K562 (cell line): ENCODE data around the gene RPL10A. TPM values are rescaled to one million over a fixed set of nuclear protein-coding genes. Genes with fewer than 3 reads are reported as not detected.

Experiments
- ATAC-seq: fragments of 200-7000 bp; cut with Tn5 transposase; 3 replicates; pipeline ENCODE4 v1.9.1; 2020; ENCODE audit warnings: moderate library complexity
- BruUV-seq: library from RNA; stranded (reverse); fragments of 400-500 nt; replicated peaks from 2 replicates; lab custom pipeline; 2021; lab: Mats Ljungman, UMichigan
- CTCF ChIA-PET: fragments of 300-600 bp; formaldehyde crosslinking; extraction: SDS; loops from one replicate; lab custom pipeline; 2021; ENCODE audit warnings: low intra/inter-chr PET ratio; lab: Yijun Ruan, JAX
- POLR2A ChIA-PET: fragments of 300-600, 350-650 bp; sonication (Branson Sonifier 250); formaldehyde crosslinking; extraction: SDS; loops from one replicate; lab custom pipeline; 2021; ENCODE audit warnings: antibody characterized with exemption, inconsistent platforms; lab: Yijun Ruan, JAX
- DNase-seq, 4 experiments: peaks; one replicate each; pipeline versions ENCODE4 v3.0.0 to v3.0.0-alpha.2; 2011 to 2018; ENCODE audit warnings: low spot score in 3 of 4, mixed read lengths in 3 of 4; ENCODE audit errors: extremely low read depth in 1 of 4
- FAIRE-seq: peaks from 2 replicates; lab custom pipeline; 2011; peaks lifted over from hg19 to GRCh38; lab: Jason Lieb, UNC
- H2AFZ ChIP-seq: 2 replicates; pipeline ENCODE4 v1.6.0; 2011; ENCODE audit warnings: low read depth, low read length, control low read depth, inconsistent platforms
- H3K27ac ChIP-seq: fragments of 200-600 bp; 3 replicates; pipeline ENCODE4 v1.8.0; 2011; ENCODE audit warnings: low read depth, mild to moderate bottlenecking, control low read depth, inconsistent platforms, low read length, moderate library complexity, mixed read lengths; ENCODE audit errors: extremely low read depth
- H3K27me3 ChIP-seq, 2 experiments: fragments of 300-600 bp in 1 of 2; 2 replicates in 1 of 2; 3 replicates in 1 of 2; pipeline versions ENCODE4 v1.6.0 to v1.8.0; 2011; ENCODE audit warnings: inconsistent platforms in 2 of 2, low read length in 2 of 2, mild to moderate bottlenecking in 1 of 2, mixed read lengths in 1 of 2, moderate library complexity in 1 of 2; ENCODE audit not compliant: control insufficient read depth in 2 of 2, insufficient read depth in 2 of 2
- H3K36me3 ChIP-seq: fragments of 300-600 bp; 3 replicates; pipeline ENCODE4 v1.8.0; 2011; ENCODE audit warnings: mild to moderate bottlenecking, low read length, inconsistent platforms; ENCODE audit not compliant: control insufficient read depth, insufficient read depth
- H3K4me1 ChIP-seq, 2 experiments: fragments of 200-600 bp in 1 of 2; replicated peaks in 1 of 2; 2 replicates in 1 of 2; 3 replicates in 1 of 2; pipeline versions ENCODE4 v1.5.1 to v1.8.0; 2011; ENCODE audit warnings: inconsistent platforms in 2 of 2, low read length in 2 of 2, mild to moderate bottlenecking in 1 of 2, mixed read lengths in 1 of 2, moderate library complexity in 1 of 2; ENCODE audit not compliant: control insufficient read depth in 2 of 2, insufficient read depth in 2 of 2
- H3K4me2 ChIP-seq: 2 replicates; pipeline ENCODE4 v1.6.1; 2011; ENCODE audit warnings: low read length, control low read depth, inconsistent platforms, mixed read lengths; ENCODE audit not compliant: insufficient read depth
- H3K4me3 ChIP-seq: fragments of 200-600 bp; sonication (generic), shearing (Covaris generic); 2 replicates; pipeline ENCODE4 v1.5.1; 2016; ENCODE audit warnings: control low read depth, inconsistent platforms
- H3K79me2 ChIP-seq: fragments of 200-600 bp; 3 replicates; pipeline ENCODE4 v1.8.0; 2011; ENCODE audit warnings: low read length, inconsistent platforms; ENCODE audit not compliant: control insufficient read depth, insufficient read depth
- H3K9ac ChIP-seq, 2 experiments: 2 replicates each; pipeline versions ENCODE4 v1.6.0 to v1.6.1; 2011; ENCODE audit warnings: low read depth in 2 of 2, low read length in 2 of 2, control low read depth in 1 of 2, inconsistent platforms in 1 of 2, mild to moderate bottlenecking in 1 of 2, mixed read lengths in 1 of 2; ENCODE audit not compliant: insufficient read depth in 1 of 2
- H3K9me1 ChIP-seq: one replicate; pipeline ENCODE4 v1.6.0; 2011; ENCODE audit warnings: inconsistent platforms, mild to moderate bottlenecking, low read length, moderate library complexity; ENCODE audit not compliant: control insufficient read depth, insufficient read depth
- H3K9me3 ChIP-seq: replicated peaks from 2 replicates; pipeline ENCODE4 v1.5.1; 2011; ENCODE audit warnings: low read depth, low read length, inconsistent platforms; ENCODE audit not compliant: control insufficient read depth, insufficient read depth
- H4K20me1 ChIP-seq: replicated peaks from 2 replicates; pipeline ENCODE4 v1.6.1; 2011; ENCODE audit warnings: low read length, inconsistent platforms, mixed read lengths; ENCODE audit not compliant: control insufficient read depth, insufficient read depth
- ATF7 ChIP-seq: fragments of 450-650 bp; IDR thresholded peaks from 2 replicates; pipeline ENCODE4 v1.7.1; 2014; ENCODE audit warnings: mild to moderate bottlenecking, moderate library complexity
- ETV5 ChIP-seq: sonication (generic); formaldehyde crosslinking; IDR thresholded peaks from 2 replicates; pipeline ENCODE4 v1.4.0; 2020; ENCODE audit warnings: low read depth, mild to moderate bottlenecking, missing genetic modification reagents
- FOXK1 ChIP-seq: sonication (generic); formaldehyde crosslinking; IDR thresholded peaks from 2 replicates; pipeline ENCODE4 v1.8.0; 2022; ENCODE audit warnings: missing genetic modification reagents, mild to moderate bottlenecking, borderline replicate concordance
- KDM5B ChIP-seq: fragments of 200-600 bp; sonication (generic); IDR thresholded peaks from 2 replicates; pipeline ENCODE4 v1.6.1; 2012; ENCODE audit warnings: low read depth, mild to moderate bottlenecking, moderate library complexity, low read length, control low read depth, inconsistent platforms; ENCODE audit not compliant: insufficient replicate concordance
- POLR2A ChIP-seq: fragments of 450-650 bp; conservative IDR thresholded peaks from 2 replicates; pipeline ENCODE4 v1.6.1; 2016
- RUNX1 ChIP-seq: sonication (generic); IDR thresholded peaks from 2 replicates; pipeline ENCODE4 v1.6.1; 2016; ENCODE audit warnings: antibody characterized with exemption, low read depth
- TAL1 ChIP-seq: fragments of 450-650 bp; IDR thresholded peaks from 2 replicates; pipeline ENCODE4 v1.6.1; 2016; ENCODE audit warnings: mild to moderate bottlenecking
- TFAP4 ChIP-seq: sonication (generic); formaldehyde crosslinking; IDR thresholded peaks from 2 replicates; pipeline ENCODE4 v1.8.0; 2022; ENCODE audit warnings: missing genetic modification reagents, mild to moderate bottlenecking, moderate library complexity, borderline replicate concordance
- ZBTB7A ChIP-seq: IDR thresholded peaks from 2 replicates; pipeline ENCODE4 v1.6.1; 2011; ENCODE audit warnings: low read depth, mild to moderate bottlenecking, low read length, moderate library complexity, borderline replicate concordance; ENCODE audit not compliant: control insufficient read depth
- WGBS: fragments of 100-300 bp; shearing (Covaris generic); methylation state at CpG from one replicate; pipeline ENCODE4 v1.1.6; 2016; ENCODE audit warnings: low coverage, mixed read lengths; ENCODE audit not compliant: insufficient coverage; ENCODE audit errors: missing lambda C conversion rate; 5-methylcytosine and 5-hydroxymethylcytosine counted together
- in situ Hi-C: fragments of 300-500 bp; cut with MboI; formaldehyde crosslinking; loops from 4 replicates; pipeline ENCODE4 v1.15.0; 2018; ENCODE audit warnings: inconsistent platforms, mixed read lengths
- intact Hi-C: fragments of 100-400 bp; cut with micrococcal nuclease; formaldehyde crosslinking; loops from 2 replicates; pipeline ENCODE4 v1.14.2; 2022
- polyA plus RNA-seq, 8 experiments: library from polyadenylated mRNA; depleted of rRNA in 4 of 8; stranded (reverse) in 5 of 8; unstranded in 3 of 8; fragments of >200 nt; fragmentation: Nextera tagmentation in 2 of 8; fragmentation: Illumina TruSeq in 1 of 8; extraction: Ambion mirVana in 2 of 8; extraction: Trizol in 1 of 8; gene quantifications; 2 replicates each; pipeline versions ENCODE4 v1.2.1 to v1.2.3, GENCODE V29; 2011 to 2014; ENCODE audit warnings: inconsistent platforms in 1 of 8, missing spikeins in 1 of 8
- total RNA-seq, 7 experiments: library from RNA; depleted of rRNA in 6 of 7; stranded (reverse); fragments of >200 nt in 6 of 7; fragmentation: Illumina TruSeq in 2 of 7; extraction: Trizol in 2 of 7; gene quantifications; 2 replicates each; pipeline versions ENCODE4 v1.2.1 to v1.2.3, GENCODE V29; 2011 to 2021; ENCODE audit warnings: low replicate concordance in 1 of 7

The RPL10A gene
- total and polyA plus RNA-seq, 9 of the 15 experiments (the other 6 are each of a cell fraction or from before 2014, with no cell fraction given), result 1,589 to 3,237 (median 2,116) TPM

- no peak overlapping the region for H3K27ac ChIP-seq
- peak overlapping the region; percentile 69 for H3K4me3 ChIP-seq
- ATAC-seq (no peak), DNase-seq (no peak), FAIRE-seq (no peak)
- H3K4me1 ChIP-seq, result peaks cover 43 to 65% of the 10 kb centered on the region in 2 experiments
- ChIA-PET POLR2A (interaction anchor here (0.7 to 3.5 kb wide), 6 partner anchors 13 to 208 kb away, joined by 3 to 50 read pairs (median 4); partner anchors contain the start of gene RPL10A), CTCF (interaction anchor here (0.6 kb wide), 1 partner anchor 154 kb away, joined by 3 read pairs; no protein-coding TSS in a partner anchor)
- peaks cover 24% of the 10 kb centered on the region; the same call in 1 of the 2 replicates for H4K20me1 ChIP-seq
- TF ChIP-seq TAL1, result no peak
- no peak for TF ChIP-seq ATF7
- TF ChIP-seq RUNX1, result no peak
- 0 out of 2 replicates have a peak, but pooled peaks have one; percentile 30 for TF ChIP-seq ETV5 (CRISPR knock-in tag)
- TF ChIP-seq TFAP4 (CRISPR knock-in tag), result peak; percentile 54; the same call in 1 of the 2 replicates
- peak; percentile 28; the same call in 1 of the 2 replicates for TF ChIP-seq ZBTB7A
- no peak for TF ChIP-seq POLR2A
- TF ChIP-seq FOXK1 (CRISPR knock-in tag), result 0 out of 2 replicates have a peak, but pooled peaks have one; percentile 45
- peak; percentile 47 for TF ChIP-seq KDM5B
- BruUV-seq, result TSS peak; percentile 41
- in situ Hi-C loops, result no loop called here
- H3K36me3 ChIP-seq, result no peaks in the 10 kb centered on the region
- no peak overlapping the region for H2AFZ ChIP-seq
- intact Hi-C loops, result no loop called here
- peak overlapping the region; percentile 74 for H3K4me2 ChIP-seq
- no peaks in the 10 kb centered on the region for H3K9me3 ChIP-seq
- H3K9ac ChIP-seq, result peak overlapping the region; percentile 70 to 91
- H3K27me3 ChIP-seq, result no peaks in the 10 kb centered on the region
- peaks cover 3% of the 10 kb centered on the region for H3K9me1 ChIP-seq
- WGBS, result 78% methylated on average over 8 of the region's 9 CpGs
- H3K79me2 ChIP-seq, result peaks cover 37% of the 10 kb centered on the region
Measured at GRCh38 chr6:35495258-35496035, 27.2 kb downstream of the RPL10A start.
